Activated CD4-positive, alpha-beta T cell treated with anti-CD3 and anti-CD28 coated beads, Interleukin-2, amount 50 U/mL, for 24 hours (primary cell): ENCODE results near the gene AUTS2.

Source experiments
- DNase-seq, 2 donors: peaks; one replicate each; pipeline ENCODE4 v3.0.0-alpha.2; 2020; ENCODE audit warnings: low read depth in 1 of 2, low spot score in 1 of 2

Gene AUTS2

GRCh38 chr7:69598081-69598486 is at the start of gene AUTS2:
TSS of gene AUTS2 (plus strand) at chr7:69598475. CDS start at chr7:69599654, 1,179 bp downstream.
- DNase-seq, result peak in 1 of 2 donors; percentile 17

DNA sequence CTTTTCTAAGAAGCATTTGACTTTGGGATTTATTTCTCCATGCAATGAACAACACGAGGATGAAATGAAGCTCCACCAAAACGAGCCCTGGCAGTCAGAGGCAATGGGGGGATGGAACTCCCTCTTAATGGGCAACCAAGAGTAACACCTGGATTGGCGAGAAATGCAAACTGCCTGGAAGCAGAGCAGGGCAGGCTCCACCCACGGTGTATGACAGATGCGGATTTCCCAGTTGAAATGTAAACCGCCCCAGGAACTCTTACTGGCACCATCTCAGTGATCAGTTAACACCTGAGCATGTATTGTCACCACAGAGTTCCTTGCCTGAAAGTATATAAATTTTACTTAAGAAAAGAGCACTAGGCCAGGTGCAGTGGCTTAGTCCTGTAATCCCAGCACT is 47.3 kb upstream of the AUTS2 start:
- no peak for DNase-seq

- no peak for DNase-seq
Observed at GRCh38 chr7:69553190-69553589, 45.1 kb upstream of the AUTS2 start.

GRCh38 chr7:69561266-69561960 is 36.9 kb upstream of the AUTS2 start:
- DNase-seq, result no peak

DNA sequence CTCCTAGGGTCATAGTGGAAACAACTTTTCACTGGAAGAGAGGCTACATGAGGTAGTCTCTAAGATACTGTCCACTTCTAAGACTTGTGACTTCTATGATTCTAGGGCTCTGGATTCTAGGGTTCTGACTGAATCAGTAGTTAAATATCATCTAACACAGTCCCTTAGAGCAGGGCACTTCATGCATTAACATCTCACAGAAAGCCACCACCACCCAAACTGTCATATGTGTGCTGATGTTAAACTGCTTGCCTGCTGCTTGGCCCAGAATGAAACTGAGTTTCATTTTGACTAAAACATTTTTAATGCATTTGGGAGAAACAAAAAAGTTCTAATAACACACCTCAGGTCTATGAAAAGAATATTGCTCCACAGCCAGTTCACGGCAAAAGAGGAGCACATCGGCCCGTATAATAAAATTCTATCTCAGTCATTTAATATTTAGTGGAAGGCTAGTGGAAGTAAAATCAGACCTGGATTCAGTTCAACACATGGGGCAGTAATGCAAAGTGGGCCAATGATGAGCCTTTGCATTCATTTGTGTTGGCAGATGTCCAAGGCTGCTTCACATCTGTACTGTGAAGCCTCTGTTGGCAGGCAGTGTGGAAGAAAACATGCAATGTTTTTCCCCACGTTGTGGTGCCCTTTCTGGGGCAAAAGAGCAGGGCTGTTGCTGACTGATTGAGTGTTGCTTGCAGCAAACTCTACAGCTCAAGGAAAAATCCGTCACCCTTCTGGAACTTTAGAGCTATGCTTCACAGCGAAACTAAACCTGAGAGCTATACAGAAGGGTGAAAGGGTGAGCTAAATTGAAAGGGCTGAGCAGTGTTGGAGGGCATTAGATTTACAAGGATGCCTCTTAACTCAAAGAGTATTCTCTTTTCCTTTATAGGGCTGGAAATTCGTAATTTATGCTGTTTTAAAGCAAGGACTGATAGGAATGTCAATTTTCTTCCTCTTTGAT is 33.5 kb upstream of the AUTS2 start:
- DNase-seq, result no peak

DNA sequence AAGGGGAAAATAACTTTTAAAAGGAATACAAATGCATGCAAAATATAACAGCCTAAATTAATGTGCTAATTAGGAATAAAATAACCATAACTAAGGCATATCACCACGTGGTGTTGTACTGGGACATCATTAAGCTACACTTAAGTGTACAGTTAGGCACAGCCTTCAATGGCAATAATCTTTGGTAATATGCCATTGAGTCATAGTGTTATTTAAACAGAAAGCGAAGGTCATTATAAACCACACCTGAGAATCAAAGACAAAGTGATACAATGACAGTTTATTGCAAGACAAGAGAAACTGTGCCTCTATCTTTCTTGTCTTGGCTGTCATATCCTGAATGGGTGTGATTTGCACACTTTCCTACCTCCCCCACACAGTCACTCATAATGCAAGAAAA is 30.5 kb upstream of the AUTS2 start:
- no peak for DNase-seq

DNA sequence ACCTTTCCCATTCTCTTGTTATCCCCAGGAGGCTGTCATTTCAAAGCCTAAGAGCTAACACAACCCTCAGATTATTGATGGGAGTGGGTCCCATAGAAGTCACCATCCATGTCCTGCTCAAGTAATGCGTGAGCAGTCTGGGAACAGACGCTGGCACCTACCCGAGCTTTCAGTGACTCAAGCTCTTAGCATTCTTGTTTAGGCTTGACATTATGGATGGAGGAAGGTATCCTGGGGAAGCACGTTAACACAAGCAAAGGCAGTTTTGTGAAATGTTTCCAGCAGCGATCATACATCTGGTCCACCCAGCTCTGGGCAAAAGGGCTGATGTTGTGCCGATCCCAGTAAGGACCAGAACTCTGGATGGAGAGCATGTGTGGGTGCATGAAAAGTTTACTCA is 30.0 kb upstream of the AUTS2 start:
- DNase-seq, result no peak

GRCh38 chr7:69575651-69576050 is 22.6 kb upstream of the AUTS2 start:
- DNase-seq, result no peak

- DNase-seq, result no peak
Observed at GRCh38 chr7:69577221-69577620, 21.1 kb upstream of the AUTS2 start.

- no peak for DNase-seq
Observed at GRCh38 chr7:69585169-69585568, 13.1 kb upstream of the AUTS2 start.

GRCh38 chr7:69586321-69586720 is 12.0 kb upstream of the AUTS2 start:
- no peak for DNase-seq

GRCh38 chr7:69588773-69589172 is 9.5 kb upstream of the AUTS2 start:
- no peak for DNase-seq

DNA sequence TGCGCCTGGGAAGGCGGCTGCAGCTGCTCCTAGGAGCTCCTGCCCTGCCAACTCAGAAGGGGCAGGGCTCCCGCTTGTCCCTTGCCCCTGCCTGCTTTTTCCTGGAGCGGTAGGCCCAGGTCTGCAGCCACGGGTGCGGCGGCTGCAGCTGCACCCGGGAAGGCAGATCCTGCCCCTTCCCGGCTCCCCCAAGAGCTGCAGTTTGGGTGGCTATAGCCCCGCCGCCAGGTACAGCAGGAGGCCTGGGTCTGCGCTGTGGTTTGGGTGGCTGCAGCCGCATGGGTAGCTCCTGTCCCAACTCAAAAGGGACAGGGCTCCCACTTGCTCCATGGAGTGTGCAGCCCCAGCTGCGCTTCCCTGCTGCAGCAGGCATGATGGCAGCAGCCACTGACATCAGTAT is 6.5 kb upstream of the AUTS2 start:
- DNase-seq, result no peak

GRCh38 chr7:69593511-69593910 is 4.8 kb upstream of the AUTS2 start:
- no peak for DNase-seq

DNA sequence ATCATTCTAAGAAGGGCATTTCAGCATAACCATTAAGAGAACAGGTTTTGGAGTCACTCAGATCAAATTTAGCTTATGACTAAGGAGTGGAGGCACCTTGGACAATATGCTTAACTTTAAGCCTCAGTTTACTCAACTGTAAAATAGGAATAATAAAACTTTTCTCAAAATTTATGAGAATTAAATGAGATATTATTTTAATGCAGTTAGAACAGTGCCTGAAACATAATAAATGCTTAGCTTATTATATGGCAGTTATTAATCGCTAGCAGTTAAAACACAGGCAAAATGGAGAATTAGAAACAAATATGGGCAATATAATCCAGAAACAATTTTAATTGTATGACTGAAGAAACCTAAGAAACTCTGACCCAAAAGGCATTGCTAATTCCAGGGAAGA is 2.9 kb upstream of the AUTS2 start:
- no peak for DNase-seq

- no peak for DNase-seq
Observed at GRCh38 chr7:69596056-69596455, 2.2 kb upstream of the AUTS2 start.

GRCh38 chr7:69596723-69597277 is 1.5 kb upstream of the AUTS2 start:
- no peak for DNase-seq

DNA sequence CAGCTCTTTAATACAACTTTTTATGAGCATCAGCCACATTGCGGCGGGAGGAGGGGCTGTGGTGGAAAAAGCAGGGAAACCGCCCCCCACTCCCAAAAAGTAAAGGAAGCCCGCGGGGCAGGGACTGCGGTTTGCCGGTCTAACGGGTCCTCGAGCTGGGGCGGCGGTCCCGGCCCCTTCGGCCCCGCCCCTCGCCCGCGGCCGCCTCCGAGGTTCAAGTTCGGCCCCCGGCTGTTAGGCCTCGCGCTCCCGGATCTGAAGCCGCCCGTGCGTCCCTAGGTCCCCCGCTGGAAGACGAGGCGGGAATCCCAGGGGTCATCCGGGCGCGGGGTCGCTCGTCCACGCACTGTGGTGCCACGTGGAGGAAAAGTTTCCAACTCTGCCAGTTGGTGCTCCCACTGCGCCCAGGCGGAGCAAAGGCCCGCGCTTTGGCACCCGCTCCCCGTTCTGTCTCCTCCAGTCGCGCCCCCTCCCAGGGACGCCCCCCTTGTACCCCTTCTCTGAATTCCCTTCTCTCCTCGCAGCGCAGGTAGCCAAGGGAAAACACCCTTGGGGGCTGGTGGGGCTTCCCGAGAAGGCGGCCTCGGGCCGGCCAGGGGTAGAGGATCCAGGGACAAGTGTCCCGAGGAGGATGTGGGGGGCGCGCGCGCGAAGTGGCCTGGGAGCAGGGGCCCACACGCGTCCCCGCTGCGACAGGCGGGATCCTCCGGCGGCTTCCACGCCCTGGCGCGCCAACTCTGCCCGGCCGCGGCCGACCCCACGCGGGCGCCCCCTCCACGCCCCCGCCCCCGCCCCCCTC is 798 bp upstream of the AUTS2 start:
- DNase-seq, result no peak

DNA sequence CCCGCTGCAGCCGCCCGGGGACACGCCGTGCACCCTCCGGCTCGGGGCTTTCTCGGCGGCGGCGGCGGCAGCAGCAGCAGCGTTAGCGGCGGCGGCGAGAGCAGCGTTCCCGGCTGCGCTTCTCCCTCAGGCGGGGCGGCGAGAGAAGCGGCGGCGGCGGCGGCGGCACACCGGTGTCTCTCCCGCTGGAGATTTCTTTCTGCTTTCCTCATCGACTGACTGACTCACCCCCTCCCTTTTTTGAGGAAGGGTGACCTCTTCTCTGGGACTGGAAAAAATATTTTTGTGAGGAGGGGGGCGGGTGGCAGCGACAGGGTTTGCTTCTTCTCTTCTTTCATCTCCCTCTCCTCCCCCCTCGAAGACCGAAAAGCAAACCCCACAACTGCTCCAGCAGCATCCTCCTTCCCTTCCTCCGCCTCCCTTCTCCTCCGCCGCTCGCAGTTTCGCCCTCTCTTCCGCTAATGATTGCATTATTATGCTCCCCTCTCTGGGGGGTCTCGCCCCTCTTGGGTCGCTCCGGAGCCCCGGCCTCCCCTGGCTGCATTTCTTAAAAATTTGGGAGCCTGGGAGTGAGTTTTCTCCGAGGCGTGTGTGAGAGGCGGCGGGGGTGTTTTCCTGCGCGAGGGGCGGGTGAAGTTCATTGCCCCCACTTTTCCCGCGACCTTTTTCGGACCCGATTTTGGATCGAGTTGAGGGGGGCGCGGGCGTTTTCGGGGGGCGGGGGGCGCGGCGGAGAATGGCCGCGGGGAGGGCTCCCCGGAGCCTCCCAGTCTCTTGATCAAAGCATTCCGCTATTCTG is 411 bp downstream of the AUTS2 start:
- DNase-seq, result no peak

DNA sequence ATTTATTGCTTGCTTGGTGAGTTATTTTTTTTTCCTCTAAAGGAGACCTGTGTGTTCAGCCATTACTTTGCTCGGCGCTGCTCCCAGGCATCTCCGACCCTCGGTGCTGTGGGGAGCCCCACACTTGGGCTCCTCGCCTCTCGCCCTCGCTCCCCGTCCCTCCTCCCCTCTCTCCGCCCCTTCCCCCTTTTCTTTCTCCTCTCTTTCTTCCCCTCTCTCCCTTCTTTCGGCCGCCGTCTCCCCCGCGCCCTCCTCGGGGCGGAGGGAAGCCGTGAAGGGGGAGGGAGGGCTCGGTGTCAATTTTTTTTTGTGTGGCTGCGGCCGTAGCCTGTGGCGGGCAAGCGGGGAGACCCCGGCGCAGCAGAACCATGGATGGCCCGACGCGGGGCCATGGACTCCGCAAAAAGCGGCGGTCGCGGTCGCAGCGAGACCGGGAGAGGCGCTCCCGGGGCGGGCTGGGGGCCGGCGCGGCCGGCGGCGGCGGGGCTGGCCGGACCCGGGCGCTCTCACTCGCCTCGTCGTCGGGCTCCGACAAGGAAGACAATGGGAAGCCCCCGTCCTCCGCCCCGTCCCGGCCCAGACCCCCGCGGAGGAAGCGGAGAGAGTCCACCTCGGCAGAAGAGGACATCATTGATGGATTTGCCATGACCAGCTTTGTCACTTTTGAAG is 1.1 kb downstream of the AUTS2 start:
- DNase-seq, result no peak
